ENCODE results near the gene ECT2L. TPM values are rescaled to one million over a fixed set of nuclear protein-coding genes. Genes with fewer than 3 reads are reported as not detected.
A peak's percentile ranks its signal among the peaks of the same experiment; 100 is the strongest.

The ECT2L gene
- total and polyA plus RNA-seq, 2 experiments from 2014 or later, result 0.03 to 0.15 TPM

- no peak for DNase-seq (ENCODE audit: low spot score)
- Histone ChIP-seq H3K36me3 (ENCODE audit: insufficient read depth) (peaks cover 13% of the 10 kb centered on the region; the same call in 1 of the 2 replicates), H3K4me1 (ENCODE audit: insufficient read depth) (peaks cover 11% of the 10 kb centered on the region; the same call in 1 of the 2 replicates), H3K9me2 (ENCODE audit: insufficient read depth) (no peaks in the 10 kb centered on the region), H3K4me3 (no peak overlapping the region), H3K27me3 (ENCODE audit: insufficient read depth) (no peaks in the 10 kb centered on the region), H3K27ac (ENCODE audit: low read depth) (no peak overlapping the region), H3F3A (replicated peaks; ENCODE audit: low read depth) (no peaks in the 10 kb centered on the region), H3K79me2 (replicated peaks; ENCODE audit: insufficient read depth) (peaks cover 15% of the 10 kb centered on the region), H4K20me1 (replicated peaks; ENCODE audit: insufficient read depth) (no peaks in the 10 kb centered on the region; the same call in 1 of the 2 replicates), H2AFZ (no peak overlapping the region), H3K4me2 (no peak overlapping the region)
- TF ChIP-seq STAT1 (IDR thresholded peaks at IDR 0.05; ENCODE audit: unreplicated experiment), result no peak
- TF ChIP-seq ZNF331 (CRISPR knock-in tag; IDR thresholded peaks at IDR 0.05; ENCODE audit: low read depth), result no peak
- TF ChIP-seq, protein P1, sequence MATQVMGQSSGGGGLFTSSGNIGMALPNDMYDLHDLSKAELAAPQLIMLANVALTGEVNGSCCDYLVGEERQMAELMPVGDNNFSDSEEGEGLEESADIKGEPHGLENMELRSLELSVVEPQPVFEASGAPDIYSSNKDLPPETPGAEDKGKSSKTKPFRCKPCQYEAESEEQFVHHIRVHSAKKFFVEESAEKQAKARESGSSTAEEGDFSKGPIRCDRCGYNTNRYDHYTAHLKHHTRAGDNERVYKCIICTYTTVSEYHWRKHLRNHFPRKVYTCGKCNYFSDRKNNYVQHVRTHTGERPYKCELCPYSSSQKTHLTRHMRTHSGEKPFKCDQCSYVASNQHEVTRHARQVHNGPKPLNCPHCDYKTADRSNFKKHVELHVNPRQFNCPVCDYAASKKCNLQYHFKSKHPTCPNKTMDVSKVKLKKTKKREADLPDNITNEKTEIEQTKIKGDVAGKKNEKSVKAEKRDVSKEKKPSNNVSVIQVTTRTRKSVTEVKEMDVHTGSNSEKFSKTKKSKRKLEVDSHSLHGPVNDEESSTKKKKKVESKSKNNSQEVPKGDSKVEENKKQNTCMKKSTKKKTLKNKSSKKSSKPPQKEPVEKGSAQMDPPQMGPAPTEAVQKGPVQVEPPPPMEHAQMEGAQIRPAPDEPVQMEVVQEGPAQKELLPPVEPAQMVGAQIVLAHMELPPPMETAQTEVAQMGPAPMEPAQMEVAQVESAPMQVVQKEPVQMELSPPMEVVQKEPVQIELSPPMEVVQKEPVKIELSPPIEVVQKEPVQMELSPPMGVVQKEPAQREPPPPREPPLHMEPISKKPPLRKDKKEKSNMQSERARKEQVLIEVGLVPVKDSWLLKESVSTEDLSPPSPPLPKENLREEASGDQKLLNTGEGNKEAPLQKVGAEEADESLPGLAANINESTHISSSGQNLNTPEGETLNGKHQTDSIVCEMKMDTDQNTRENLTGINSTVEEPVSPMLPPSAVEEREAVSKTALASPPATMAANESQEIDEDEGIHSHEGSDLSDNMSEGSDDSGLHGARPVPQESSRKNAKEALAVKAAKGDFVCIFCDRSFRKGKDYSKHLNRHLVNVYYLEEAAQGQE (IDR thresholded peaks at IDR 0.05; ENCODE audit: unreplicated experiment), result no peak
- no peak for TF ChIP-seq CTCF (conservative IDR thresholded peaks at IDR 0.05; ENCODE audit: low read depth in 2 of 2)
- no peak for TF ChIP-seq CREB1 (CRISPR knock-in tag; IDR thresholded peaks at IDR 0.05; ENCODE audit: low read depth)
- no peak for TF ChIP-seq JUNB (IDR thresholded peaks at IDR 0.05; ENCODE audit: unreplicated experiment)
- TF ChIP-seq NANOG (IDR thresholded peaks at IDR 0.05; ENCODE audit: borderline replicate concordance), result no peak
- no peak for TF ChIP-seq ZNF114 (CRISPR knock-in tag; IDR thresholded peaks at IDR 0.05)
- TF ChIP-seq EZH2phosphoT487 (IDR thresholded peaks at IDR 0.05; ENCODE audit: unreplicated experiment), result no peak
- TF ChIP-seq POLR2AphosphoS5 (IDR thresholded peaks at IDR 0.05; ENCODE audit: low read depth), result no peak
- TF ChIP-seq EZH2 (IDR thresholded peaks at IDR 0.05; ENCODE audit: low read depth, unreplicated experiment), result no peak
- TF ChIP-seq, protein P2, sequence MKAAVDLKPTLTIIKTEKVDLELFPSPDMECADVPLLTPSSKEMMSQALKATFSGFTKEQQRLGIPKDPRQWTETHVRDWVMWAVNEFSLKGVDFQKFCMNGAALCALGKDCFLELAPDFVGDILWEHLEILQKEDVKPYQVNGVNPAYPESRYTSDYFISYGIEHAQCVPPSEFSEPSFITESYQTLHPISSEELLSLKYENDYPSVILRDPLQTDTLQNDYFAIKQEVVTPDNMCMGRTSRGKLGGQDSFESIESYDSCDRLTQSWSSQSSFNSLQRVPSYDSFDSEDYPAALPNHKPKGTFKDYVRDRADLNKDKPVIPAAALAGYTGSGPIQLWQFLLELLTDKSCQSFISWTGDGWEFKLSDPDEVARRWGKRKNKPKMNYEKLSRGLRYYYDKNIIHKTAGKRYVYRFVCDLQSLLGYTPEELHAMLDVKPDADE (IDR thresholded peaks at IDR 0.05), result no peak
- TF ChIP-seq, protein P3, sequence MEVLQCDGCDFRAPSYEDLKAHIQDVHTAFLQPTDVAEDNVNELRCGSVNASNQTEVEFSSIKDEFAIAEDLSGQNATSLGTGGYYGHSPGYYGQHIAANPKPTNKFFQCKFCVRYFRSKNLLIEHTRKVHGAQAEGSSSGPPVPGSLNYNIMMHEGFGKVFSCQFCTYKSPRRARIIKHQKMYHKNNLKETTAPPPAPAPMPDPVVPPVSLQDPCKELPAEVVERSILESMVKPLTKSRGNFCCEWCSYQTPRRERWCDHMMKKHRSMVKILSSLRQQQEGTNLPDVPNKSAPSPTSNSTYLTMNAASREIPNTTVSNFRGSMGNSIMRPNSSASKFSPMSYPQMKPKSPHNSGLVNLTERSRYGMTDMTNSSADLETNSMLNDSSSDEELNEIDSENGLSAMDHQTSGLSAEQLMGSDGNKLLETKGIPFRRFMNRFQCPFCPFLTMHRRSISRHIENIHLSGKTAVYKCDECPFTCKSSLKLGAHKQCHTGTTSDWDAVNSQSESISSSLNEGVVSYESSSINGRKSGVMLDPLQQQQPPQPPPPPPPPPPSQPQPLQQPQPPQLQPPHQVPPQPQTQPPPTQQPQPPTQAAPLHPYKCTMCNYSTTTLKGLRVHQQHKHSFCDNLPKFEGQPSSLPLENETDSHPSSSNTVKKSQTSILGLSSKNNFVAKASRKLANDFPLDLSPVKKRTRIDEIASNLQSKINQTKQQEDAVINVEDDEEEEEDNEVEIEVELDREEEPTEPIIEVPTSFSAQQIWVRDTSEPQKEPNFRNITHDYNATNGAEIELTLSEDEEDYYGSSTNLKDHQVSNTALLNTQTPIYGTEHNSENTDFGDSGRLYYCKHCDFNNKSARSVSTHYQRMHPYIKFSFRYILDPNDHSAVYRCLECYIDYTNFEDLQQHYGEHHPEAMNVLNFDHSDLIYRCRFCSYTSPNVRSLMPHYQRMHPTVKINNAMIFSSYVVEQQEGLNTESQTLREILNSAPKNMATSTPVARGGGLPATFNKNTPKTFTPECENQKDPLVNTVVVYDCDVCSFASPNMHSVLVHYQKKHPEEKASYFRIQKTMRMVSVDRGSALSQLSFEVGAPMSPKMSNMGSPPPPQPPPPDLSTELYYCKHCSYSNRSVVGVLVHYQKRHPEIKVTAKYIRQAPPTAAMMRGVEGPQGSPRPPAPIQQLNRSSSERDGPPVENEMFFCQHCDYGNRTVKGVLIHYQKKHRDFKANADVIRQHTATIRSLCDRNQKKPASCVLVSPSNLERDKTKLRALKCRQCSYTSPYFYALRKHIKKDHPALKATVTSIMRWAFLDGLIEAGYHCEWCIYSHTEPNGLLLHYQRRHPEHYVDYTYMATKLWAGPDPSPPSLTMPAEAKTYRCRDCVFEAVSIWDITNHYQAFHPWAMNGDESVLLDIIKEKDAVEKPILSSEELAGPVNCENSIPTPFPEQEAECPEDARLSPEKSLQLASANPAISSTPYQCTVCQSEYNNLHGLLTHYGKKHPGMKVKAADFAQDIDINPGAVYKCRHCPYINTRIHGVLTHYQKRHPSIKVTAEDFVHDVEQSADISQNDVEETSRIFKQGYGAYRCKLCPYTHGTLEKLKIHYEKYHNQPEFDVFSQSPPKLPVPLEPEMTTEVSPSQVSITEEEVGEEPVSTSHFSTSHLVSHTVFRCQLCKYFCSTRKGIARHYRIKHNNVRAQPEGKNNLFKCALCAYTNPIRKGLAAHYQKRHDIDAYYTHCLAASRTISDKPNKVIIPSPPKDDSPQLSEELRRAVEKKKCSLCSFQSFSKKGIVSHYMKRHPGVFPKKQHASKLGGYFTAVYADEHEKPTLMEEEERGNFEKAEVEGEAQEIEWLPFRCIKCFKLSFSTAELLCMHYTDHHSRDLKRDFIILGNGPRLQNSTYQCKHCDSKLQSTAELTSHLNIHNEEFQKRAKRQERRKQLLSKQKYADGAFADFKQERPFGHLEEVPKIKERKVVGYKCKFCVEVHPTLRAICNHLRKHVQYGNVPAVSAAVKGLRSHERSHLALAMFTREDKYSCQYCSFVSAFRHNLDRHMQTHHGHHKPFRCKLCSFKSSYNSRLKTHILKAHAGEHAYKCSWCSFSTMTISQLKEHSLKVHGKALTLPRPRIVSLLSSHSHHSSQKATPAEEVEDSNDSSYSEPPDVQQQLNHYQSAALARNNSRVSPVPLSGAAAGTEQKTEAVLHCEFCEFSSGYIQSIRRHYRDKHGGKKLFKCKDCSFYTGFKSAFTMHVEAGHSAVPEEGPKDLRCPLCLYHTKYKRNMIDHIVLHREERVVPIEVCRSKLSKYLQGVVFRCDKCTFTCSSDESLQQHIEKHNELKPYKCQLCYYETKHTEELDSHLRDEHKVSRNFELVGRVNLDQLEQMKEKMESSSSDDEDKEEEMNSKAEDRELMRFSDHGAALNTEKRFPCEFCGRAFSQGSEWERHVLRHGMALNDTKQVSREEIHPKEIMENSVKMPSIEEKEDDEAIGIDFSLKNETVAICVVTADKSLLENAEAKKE (CRISPR knock-in tag; IDR thresholded peaks at IDR 0.05), result no peak
- Mint-ChIP-seq H3K4me1 (peaks cover 18% of the 10 kb centered on the region; the same call in 2 of the 3 replicates), H3K27me3 (ENCODE audit: insufficient read depth, low read depth, poor library complexity) (no peaks in the 10 kb centered on the region), H3K4me3 (no peak overlapping the region), H3K36me3 (ENCODE audit: low read depth) (peaks cover 46% of the 10 kb centered on the region), H3K9me3 (peaks cover 4% of the 10 kb centered on the region; the same call in 1 of the 3 replicates), H3K27ac (peak overlapping the region; percentile 33; the same call in 1 of the 2 replicates)
- no peak for ATAC-seq
Observed at GRCh38 chr6:138943089-138943625, 147.3 kb downstream of the ECT2L start.
